Measurements from ENCODE around the gene TH. TPM values are rescaled to one million over a fixed set of nuclear protein-coding genes. Genes with fewer than 3 reads are reported as not detected.

The TH gene
- total RNA-seq, 1 donor from 2014 or later, result not detected

DNA sequence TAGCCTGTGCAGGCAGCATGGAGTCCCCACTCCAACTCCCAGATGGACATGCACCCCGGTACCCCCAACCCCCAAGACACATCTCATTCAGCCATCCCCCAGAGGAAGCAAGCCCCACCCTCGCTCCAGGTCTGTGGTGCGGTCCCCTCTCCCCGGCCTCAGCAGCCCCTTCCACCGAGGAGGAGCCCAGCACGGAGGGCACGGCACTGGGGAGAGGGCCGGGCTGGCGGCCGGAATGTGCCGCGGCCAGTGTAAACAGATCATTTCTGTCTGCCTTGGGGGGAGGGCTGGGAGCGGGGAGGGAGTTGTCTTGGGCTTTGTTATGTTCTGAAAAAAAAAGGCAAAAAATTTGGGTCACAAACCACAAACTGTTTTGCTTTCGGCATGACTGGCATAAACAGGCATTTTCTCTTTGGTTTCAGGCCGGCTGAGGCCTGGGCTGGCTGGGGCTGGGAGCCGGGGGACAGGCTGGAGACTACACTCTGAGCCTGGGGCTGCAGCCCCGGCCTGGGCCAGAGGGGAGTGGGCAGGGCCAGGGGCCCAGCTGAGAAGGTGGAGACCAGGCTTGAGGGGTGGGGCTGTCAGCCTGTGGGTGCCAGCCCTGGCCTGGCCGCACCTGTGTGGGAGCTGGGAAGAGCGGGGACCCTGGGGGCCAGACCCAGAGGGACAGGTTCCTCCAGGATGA is 49.3 kb downstream of the TH start:
- intact Hi-C loops (cut with DNase I), result no loop called here
- Histone ChIP-seq H3K4me1 (no peaks in the 10 kb centered on the region), H3K27me3 (peaks cover 16% of the 10 kb centered on the region), H3K27ac (no peak overlapping the region), H3K9me3 (no peaks in the 10 kb centered on the region), H3K4me3 (no peak overlapping the region), H3K36me3 (no peaks in the 10 kb centered on the region)
- TF ChIP-seq, protein P1, sequence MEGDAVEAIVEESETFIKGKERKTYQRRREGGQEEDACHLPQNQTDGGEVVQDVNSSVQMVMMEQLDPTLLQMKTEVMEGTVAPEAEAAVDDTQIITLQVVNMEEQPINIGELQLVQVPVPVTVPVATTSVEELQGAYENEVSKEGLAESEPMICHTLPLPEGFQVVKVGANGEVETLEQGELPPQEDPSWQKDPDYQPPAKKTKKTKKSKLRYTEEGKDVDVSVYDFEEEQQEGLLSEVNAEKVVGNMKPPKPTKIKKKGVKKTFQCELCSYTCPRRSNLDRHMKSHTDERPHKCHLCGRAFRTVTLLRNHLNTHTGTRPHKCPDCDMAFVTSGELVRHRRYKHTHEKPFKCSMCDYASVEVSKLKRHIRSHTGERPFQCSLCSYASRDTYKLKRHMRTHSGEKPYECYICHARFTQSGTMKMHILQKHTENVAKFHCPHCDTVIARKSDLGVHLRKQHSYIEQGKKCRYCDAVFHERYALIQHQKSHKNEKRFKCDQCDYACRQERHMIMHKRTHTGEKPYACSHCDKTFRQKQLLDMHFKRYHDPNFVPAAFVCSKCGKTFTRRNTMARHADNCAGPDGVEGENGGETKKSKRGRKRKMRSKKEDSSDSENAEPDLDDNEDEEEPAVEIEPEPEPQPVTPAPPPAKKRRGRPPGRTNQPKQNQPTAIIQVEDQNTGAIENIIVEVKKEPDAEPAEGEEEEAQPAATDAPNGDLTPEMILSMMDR (IDR thresholded peaks at IDR 0.05), result no peak
- ATAC-seq, result no peak
- no peak for DNase-seq

DNA sequence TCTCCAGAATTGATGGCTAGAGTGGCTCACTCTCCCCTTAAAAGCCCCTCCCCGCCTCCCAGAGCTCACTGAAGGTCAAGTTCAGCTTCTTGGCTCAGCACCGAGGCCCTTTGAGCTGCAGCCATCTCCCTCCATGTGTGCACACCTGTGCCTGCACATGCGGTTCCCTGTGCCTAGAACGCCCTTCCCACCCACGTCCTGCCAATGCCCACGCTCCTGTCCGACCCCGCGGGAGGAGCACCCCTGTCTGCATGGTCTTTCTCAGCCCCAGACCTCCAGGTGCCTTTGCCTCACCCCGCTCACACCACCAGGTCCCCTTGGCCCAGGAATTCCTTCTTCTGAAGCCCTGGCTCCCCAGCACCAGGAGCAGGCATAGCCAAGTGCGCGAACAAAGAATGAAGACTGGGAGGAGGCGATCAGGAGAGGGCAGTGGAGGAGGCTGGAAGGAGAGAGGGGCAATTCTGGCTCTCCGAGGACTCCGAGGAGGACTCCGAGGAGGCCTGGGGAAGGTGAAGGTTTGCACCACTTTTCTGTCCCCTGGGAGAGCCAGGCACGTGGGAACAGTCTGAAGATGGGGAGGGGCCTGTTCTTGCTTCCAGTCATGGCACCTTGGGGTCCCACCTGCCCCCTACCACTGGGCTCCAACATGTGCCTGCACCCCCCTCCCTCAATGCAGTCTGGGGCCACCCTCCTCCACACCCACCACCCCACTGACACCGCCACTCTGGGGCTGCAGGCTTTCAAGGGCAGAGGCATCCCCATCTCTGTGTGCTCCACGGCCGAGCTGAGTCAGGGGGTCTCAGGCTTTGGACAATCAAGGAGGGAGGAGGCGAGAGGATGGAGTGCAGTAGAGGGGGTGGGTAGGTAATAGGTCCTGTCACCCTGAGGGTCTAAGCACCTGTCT is 50.1 kb downstream of the TH start:
- DNase-seq, result no peak
- no peak overlapping the region for H3K27ac ChIP-seq
- no peaks in the 10 kb centered on the region for H3K4me1 ChIP-seq
- TF ChIP-seq, protein P1 (IDR thresholded peaks at IDR 0.05), result no peak
- H3K27me3 ChIP-seq, result peaks cover 16% of the 10 kb centered on the region
- H3K36me3 ChIP-seq, result no peaks in the 10 kb centered on the region
- H3K4me3 ChIP-seq, result no peak overlapping the region
- no peak for ATAC-seq
- H3K9me3 ChIP-seq, result no peaks in the 10 kb centered on the region
- intact Hi-C loops (cut with DNase I), result no loop called here

DNA sequence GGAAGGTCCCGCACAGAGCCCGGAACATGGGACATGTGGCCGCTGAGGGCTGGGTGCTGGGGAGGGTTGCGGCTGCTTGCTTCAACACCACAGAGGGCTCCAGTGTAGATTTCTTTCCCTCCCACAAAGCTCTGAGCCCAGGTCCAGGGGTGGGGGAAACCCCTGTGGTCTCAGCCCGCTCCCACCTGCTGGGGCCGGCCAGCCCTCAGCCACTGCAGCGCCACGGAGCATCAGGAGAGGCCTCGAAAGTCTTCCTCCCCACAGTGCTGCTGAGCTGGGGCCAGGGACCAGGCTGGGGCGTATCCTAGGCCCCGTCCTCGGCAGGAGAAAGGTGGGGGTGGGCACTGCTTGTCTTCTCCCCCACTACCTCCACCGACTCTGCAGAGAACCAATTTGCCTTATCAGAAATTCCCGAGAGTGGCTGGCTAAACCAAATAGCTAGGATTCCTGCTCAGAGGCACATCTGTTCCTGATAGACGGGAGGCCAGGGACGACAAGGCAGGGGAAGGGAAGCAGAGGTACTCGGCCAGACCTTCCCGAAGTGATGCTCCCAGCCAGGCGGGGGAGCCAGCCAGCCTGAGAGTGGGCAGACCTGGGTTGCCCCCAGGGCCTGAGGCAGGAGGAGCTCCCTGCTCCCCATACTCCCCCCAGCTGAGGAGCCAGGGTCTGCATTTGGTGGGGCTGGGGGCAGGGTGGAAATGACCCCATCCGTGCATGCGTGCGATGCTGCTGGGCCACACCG is 51.1 kb downstream of the TH start:
- no peaks in the 10 kb centered on the region for H3K9me3 ChIP-seq
- no peak overlapping the region for H3K27ac ChIP-seq
- H3K4me1 ChIP-seq, result no peaks in the 10 kb centered on the region
- H3K27me3 ChIP-seq, result peaks cover 16% of the 10 kb centered on the region
- intact Hi-C loops (cut with DNase I), result no loop called here
- no peak for DNase-seq
- no peak for ATAC-seq
- H3K4me3 ChIP-seq, result no peak overlapping the region
- TF ChIP-seq, protein P1 (IDR thresholded peaks at IDR 0.05), result no peak
- H3K36me3 ChIP-seq, result no peaks in the 10 kb centered on the region

DNA sequence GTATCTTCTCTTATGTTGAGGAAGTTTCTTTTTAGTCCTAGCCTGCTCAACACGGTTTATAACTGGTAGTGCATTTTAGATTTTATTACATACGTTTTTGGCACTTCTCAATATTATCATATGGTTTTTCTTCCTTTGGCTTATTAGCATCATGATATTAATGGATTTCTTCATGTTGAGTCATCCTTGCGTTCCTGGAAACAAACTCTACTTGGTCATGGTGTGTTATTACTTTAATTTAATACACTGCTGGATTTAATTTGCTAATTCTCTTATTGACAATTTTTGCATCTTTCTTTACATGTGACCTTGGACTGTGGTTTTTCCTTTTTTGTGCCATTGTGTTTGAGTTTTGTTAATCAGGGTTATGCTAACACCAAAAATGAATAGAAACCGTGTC is 52.9 kb downstream of the TH start:
- intact Hi-C loops (cut with DNase I), result no loop called here
- H3K4me1 ChIP-seq, result no peaks in the 10 kb centered on the region
- TF ChIP-seq, protein P1 (IDR thresholded peaks at IDR 0.05), result no peak
- H3K4me3 ChIP-seq, result no peak overlapping the region
- ATAC-seq (no peak), DNase-seq (no peak)
- H3K27ac ChIP-seq, result no peak overlapping the region
- peaks cover 16% of the 10 kb centered on the region for H3K27me3 ChIP-seq
- no peaks in the 10 kb centered on the region for H3K36me3 ChIP-seq
- H3K9me3 ChIP-seq, result no peaks in the 10 kb centered on the region

DNA sequence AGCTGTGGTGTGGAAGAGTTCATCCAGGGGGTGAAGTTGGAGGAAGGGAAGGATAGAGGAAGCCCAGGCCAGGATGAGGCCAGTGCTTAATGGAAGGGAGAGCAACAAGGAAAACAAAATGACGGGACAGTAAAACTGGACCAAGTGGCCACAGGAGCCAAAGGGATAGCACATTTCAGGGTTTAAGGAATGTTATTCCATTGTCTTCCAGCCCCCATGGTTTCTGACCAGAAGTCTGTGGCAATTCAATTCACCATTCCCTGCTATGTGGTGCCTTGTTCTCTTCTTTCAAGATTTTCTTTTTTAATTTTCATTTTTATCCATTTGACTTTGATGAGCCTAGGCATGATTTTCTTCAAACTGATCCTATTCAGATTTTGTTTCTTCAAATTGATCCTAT is 54.9 kb downstream of the TH start:
- no peak for ATAC-seq
- peaks cover 15% of the 10 kb centered on the region for H3K27me3 ChIP-seq
- no peaks in the 10 kb centered on the region for H3K4me1 ChIP-seq
- TF ChIP-seq, protein P1 (IDR thresholded peaks at IDR 0.05), result no peak
- no peaks in the 10 kb centered on the region for H3K36me3 ChIP-seq
- intact Hi-C loops (cut with DNase I), result no loop called here
- no peak for DNase-seq
- H3K9me3 ChIP-seq, result no peaks in the 10 kb centered on the region
- no peak overlapping the region for H3K27ac ChIP-seq
- no peak overlapping the region for H3K4me3 ChIP-seq

Data from upper lobe of right lung (tissue), 1 donor.